OCI-LY3 (cell line): ENCODE results near the gene GBP7.

Experiments
- CTCF ChIP-seq: fragments of 200-600, 300-600 bp; sonication (generic); IDR thresholded peaks from 2 replicates; pipeline ENCODE4 v1.5.1; 2014; ENCODE audit warnings: antibody characterized with exemption, low read length, low read depth
- EZH2phosphoT487 ChIP-seq: fragments of 200-600 bp; shearing (Covaris generic); IDR thresholded peaks from 2 replicates; pipeline ENCODE4 v1.6.1; 2018; ENCODE audit warnings: antibody characterized with exemption, mixed run types, low read depth

GRCh38 chr1:89203166-89203565 is 27.4 kb upstream of the GBP7 start:
- TF ChIP-seq CTCF (no peak), EZH2phosphoT487 (no peak)
